Endothelial cell of umbilical vein (primary cell): ENCODE data around the gene CDK5. TPM values are rescaled to one million over a fixed set of nuclear protein-coding genes. Genes with fewer than 3 reads are reported as not detected.

Experiments
- BruUV-seq: library from RNA; stranded (reverse); fragments of 400-500 nt; replicated peaks from 2 replicates; lab custom pipeline; 2021; lab: Mats Ljungman, UMichigan
- CTCF ChIA-PET: fragments of 300-600, 350-600 bp; sonication (Branson Sonifier 250); formaldehyde crosslinking; loops from one replicate; lab custom pipeline; 2021; ENCODE audit warnings: antibody characterized with exemption, inconsistent platforms; lab: Charles Lee
- POLR2A ChIA-PET: fragments of 300-600, 350-600 bp; sonication (Branson Sonifier 250); formaldehyde crosslinking; loops from one replicate; lab custom pipeline; 2021; ENCODE audit warnings: antibody characterized with exemption, inconsistent platforms; lab: Charles Lee
- DNase-seq: peaks from one replicate; pipeline ENCODE4 v3.0.0-alpha.2; 2011; ENCODE audit warnings: low read depth, low spot score
- FAIRE-seq: peaks from 2 replicates; lab custom pipeline; 2011; peaks lifted over from hg19 to GRCh38; lab: Jason Lieb, UNC
- H2AFZ ChIP-seq: 2 replicates; pipeline ENCODE4 v1.6.0; 2012; ENCODE audit warnings: low read depth, low read length, control low read depth, inconsistent platforms
- H3K27ac ChIP-seq: 2 replicates; pipeline ENCODE4 v1.5.1; 2011; ENCODE audit warnings: low read depth, mild to moderate bottlenecking, control low read depth, low read length, moderate library complexity; ENCODE audit not compliant: insufficient read depth
- H3K27me3 ChIP-seq, 2 experiments: 2 replicates each; pipeline versions ENCODE4 v1.6.0 to v1.6.1; 2011; ENCODE audit warnings: low read length in 2 of 2, mixed read lengths in 1 of 2; ENCODE audit not compliant: control insufficient read depth in 2 of 2, insufficient read depth in 2 of 2
- H3K36me3 ChIP-seq, 2 experiments: 2 replicates in 1 of 2; 3 replicates in 1 of 2; pipeline ENCODE4 v1.5.1; 2011; ENCODE audit warnings: low read length in 2 of 2, mild to moderate bottlenecking in 1 of 2, moderate library complexity in 1 of 2; ENCODE audit not compliant: control insufficient read depth in 2 of 2, insufficient read depth in 2 of 2; ENCODE audit errors: extremely low read depth in 1 of 2
- H3K4me1 ChIP-seq: 3 replicates; pipeline ENCODE4 v1.5.1; 2011; ENCODE audit warnings: mild to moderate bottlenecking, low read length; ENCODE audit not compliant: control insufficient read depth, insufficient read depth; ENCODE audit errors: extremely low read depth
- H3K4me2 ChIP-seq: 2 replicates; pipeline ENCODE4 v1.6.1; 2011; ENCODE audit warnings: low read length, control low read depth, mixed read lengths; ENCODE audit not compliant: insufficient read depth
- H3K4me3 ChIP-seq, 3 experiments: fragments of 200-600 bp in 1 of 3; sonication (generic), shearing (Covaris generic) in 1 of 3; replicated peaks in 1 of 3; 2 replicates each; pipeline ENCODE4 v1.5.1; 2011 to 2016; ENCODE audit warnings: control low read depth in 3 of 3, low read length in 3 of 3, mild to moderate bottlenecking in 2 of 3, inconsistent platforms in 1 of 3, low read depth in 1 of 3, moderate library complexity in 1 of 3; ENCODE audit not compliant: insufficient read depth in 1 of 3
- H3K79me2 ChIP-seq: 2 replicates; pipeline ENCODE4 v1.6.0; 2012; ENCODE audit warnings: low read length, inconsistent platforms; ENCODE audit not compliant: control insufficient read depth, insufficient read depth
- H3K9ac ChIP-seq: replicated peaks from 2 replicates; pipeline ENCODE3; 2011; ENCODE audit warnings: low read length, control low read depth; ENCODE audit not compliant: insufficient read depth; ENCODE audit errors: extremely low read depth
- H3K9me1 ChIP-seq: replicated peaks from 3 replicates; pipeline ENCODE4 v1.6.0; 2011; ENCODE audit warnings: mild to moderate bottlenecking, low read length; ENCODE audit not compliant: control insufficient read depth, insufficient read depth; ENCODE audit errors: extremely low read depth
- H3K9me3 ChIP-seq: replicated peaks from 2 replicates; pipeline ENCODE4 v1.5.1; 2012; ENCODE audit warnings: low read length, inconsistent platforms; ENCODE audit not compliant: control insufficient read depth, insufficient read depth
- H4K20me1 ChIP-seq: replicated peaks from 2 replicates; pipeline ENCODE3; 2011; ENCODE audit warnings: mild to moderate bottlenecking, low read length; ENCODE audit not compliant: control insufficient read depth, insufficient read depth; ENCODE audit errors: extremely low read depth
- EZH2 ChIP-seq: IDR thresholded peaks from 2 replicates; pipeline ENCODE4 v1.6.1; 2012; ENCODE audit warnings: borderline replicate concordance, low read depth, mild to moderate bottlenecking, moderate library complexity, low read length, inconsistent platforms; ENCODE audit not compliant: severe bottlenecking
- FOS ChIP-seq: IDR thresholded peaks from 2 replicates; pipeline ENCODE4 v1.6.1; 2011; ENCODE audit warnings: mild to moderate bottlenecking, low read length, moderate library complexity, borderline replicate concordance; ENCODE audit not compliant: insufficient read depth
- POLR2A ChIP-seq: IDR thresholded peaks from 2 replicates; pipeline ENCODE4 v1.6.1; 2012; ENCODE audit warnings: low read depth, mild to moderate bottlenecking, control low read depth, low read length
- POLR2AphosphoS5 ChIP-seq: IDR thresholded peaks from 2 replicates; pipeline ENCODE4 v1.6.1; 2012; ENCODE audit warnings: low read depth, mild to moderate bottlenecking, control low read depth, low read length, moderate library complexity; ENCODE audit not compliant: insufficient read depth
- dilution Hi-C: fragments of 300-500 bp; cut with MboI; formaldehyde crosslinking; loops from one replicate; pipeline ENCODE4 v1.15.0; 2019; ENCODE audit warnings: low sequenced_read_pairs; ENCODE audit not compliant: extremely low pct_ligation_motif_present
- intact Hi-C: fragments of 100-400 bp; cut with micrococcal nuclease; formaldehyde crosslinking; loops from one replicate; pipeline ENCODE4 v1.10.0; 2022
- polyA plus RNA-seq, 4 experiments: library from polyadenylated mRNA; depleted of rRNA in 3 of 4; stranded (reverse) in 3 of 4; unstranded in 1 of 4; fragments of >200 nt; gene quantifications; 2 replicates each; pipeline versions ENCODE4 v1.2.1 to v1.2.3, GENCODE V29; 2011 to 2012; ENCODE audit warnings: missing spikeins in 1 of 4
- total RNA-seq: library from RNA; stranded (reverse); gene quantifications from 2 replicates; pipeline ENCODE4 v1.2.3, GENCODE V29; 2021
- TF ChIP-seq, protein P1 (sequence below), 2 donors: IDR thresholded peaks; 1 replicate in 1 of 2; 2 replicates in 1 of 2; pipeline ENCODE4 v1.5.1; 2011; ENCODE audit warnings: low read length in 2 of 2, mild to moderate bottlenecking in 2 of 2, moderate library complexity in 2 of 2, control low read depth in 1 of 2, inconsistent platforms in 1 of 2, low read depth in 1 of 2; ENCODE audit not compliant: insufficient read depth in 1 of 2; ENCODE audit errors: extremely low read depth in 1 of 2

Gene CDK5
- total and polyA plus RNA-seq, 2 donors (not counting 3 experiments of a cell fraction or from before 2014, with no cell fraction given): 16.5 to 38.3 TPM

DNA sequence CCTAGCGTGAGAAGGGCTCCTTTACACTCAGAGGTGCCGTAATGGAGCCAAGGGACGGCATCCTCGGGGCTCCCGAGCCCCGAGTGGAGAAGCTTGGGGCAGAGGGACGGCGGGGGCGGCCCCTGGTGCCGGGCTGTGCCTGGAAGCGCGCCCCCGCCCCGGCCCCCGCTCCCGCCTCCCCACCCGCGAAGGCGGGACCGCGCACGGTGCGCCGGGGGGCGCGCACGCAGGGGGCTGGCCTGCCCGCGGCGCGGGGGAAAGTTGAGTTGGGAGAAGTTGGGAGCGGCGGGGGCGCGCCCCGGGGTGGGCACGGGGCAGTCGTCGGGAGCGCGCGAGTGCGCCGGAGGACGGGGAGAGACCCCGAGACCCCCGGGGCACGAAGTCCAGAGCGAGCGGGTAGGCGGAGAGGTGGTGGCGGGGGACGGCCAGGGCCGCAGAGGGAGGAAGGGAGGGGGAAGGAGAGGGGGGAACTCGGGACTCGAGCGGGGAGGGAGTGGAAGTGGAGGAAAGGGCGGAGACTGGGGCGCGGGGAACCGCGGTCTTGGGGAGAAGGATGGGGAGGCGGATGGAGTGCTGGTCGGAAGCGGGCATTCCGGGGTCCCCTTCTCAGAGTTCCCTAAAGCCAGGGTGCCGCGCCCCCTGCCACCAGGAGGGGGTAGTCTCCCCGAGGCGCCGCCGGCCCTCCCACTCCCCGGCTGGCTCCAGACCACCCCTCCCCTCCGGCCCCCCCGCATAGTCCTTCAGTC is 1.8 kb upstream of the CDK5 start, which contains the start of gene SLC4A2:
SLC4A2 (plus strand) TSS at position 223 of the 746 bp plus-strand sequence. CDS start 2,399 bp downstream, outside the sequence.
- dilution Hi-C loops (no loop called here), intact Hi-C loops (loop anchor here (2.0 kb wide), 1 partner anchor 71 kb away; no protein-coding TSS in a partner anchor)
- DNase-seq (peak; percentile 67), FAIRE-seq (peak; percentile 68)
- no peaks in the 10 kb centered on the region for H3K9me1 ChIP-seq
- ChIA-PET CTCF (interaction anchor here (0.8 to 2.8 kb wide), 9 partner anchors 12 to 97 kb away, joined by 3 to 11 read pairs (median 4); partner anchors contain the start of genes ABCB8 and FASTK), POLR2A (interaction anchor here (1.5 kb wide), 1 partner anchor 20 kb away, joined by 4 read pairs; no protein-coding TSS in a partner anchor)
- peak; percentile 28 for TF ChIP-seq POLR2AphosphoS5
- TF ChIP-seq, protein P1, sequence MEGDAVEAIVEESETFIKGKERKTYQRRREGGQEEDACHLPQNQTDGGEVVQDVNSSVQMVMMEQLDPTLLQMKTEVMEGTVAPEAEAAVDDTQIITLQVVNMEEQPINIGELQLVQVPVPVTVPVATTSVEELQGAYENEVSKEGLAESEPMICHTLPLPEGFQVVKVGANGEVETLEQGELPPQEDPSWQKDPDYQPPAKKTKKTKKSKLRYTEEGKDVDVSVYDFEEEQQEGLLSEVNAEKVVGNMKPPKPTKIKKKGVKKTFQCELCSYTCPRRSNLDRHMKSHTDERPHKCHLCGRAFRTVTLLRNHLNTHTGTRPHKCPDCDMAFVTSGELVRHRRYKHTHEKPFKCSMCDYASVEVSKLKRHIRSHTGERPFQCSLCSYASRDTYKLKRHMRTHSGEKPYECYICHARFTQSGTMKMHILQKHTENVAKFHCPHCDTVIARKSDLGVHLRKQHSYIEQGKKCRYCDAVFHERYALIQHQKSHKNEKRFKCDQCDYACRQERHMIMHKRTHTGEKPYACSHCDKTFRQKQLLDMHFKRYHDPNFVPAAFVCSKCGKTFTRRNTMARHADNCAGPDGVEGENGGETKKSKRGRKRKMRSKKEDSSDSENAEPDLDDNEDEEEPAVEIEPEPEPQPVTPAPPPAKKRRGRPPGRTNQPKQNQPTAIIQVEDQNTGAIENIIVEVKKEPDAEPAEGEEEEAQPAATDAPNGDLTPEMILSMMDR (IDR thresholded peaks at IDR 0.05; ENCODE audit: extremely low read depth in 1 of 2, insufficient read depth in 1 of 2, low read depth in 1 of 2, low read length in 2 of 2): peak; percentile 27 to 74
- no peak for TF ChIP-seq FOS
- TF ChIP-seq POLR2A: peak; percentile 48
- TF ChIP-seq EZH2: no peak
- H3K4me1 ChIP-seq: peaks cover 29% of the 10 kb centered on the region
- peak within 1 kb of the TSS; percentile 80 for H3K4me2 ChIP-seq
- peak within 1 kb of the TSS; percentile 66 to 83 (median 78) for H3K4me3 ChIP-seq
- H3K27ac ChIP-seq: peak within 1 kb of the TSS; percentile 81
- peak within 1 kb of the TSS; percentile 53 for H2AFZ ChIP-seq
- H3K36me3 ChIP-seq: peaks cover 0 to 8% of the 10 kb centered on the region in 2 experiments
- BruUV-seq: no TSS peak
- no peaks in the 10 kb centered on the region for H3K9me3 ChIP-seq
- H3K79me2 ChIP-seq: peaks cover 34% of the 10 kb centered on the region
- H4K20me1 ChIP-seq: no peaks in the 10 kb centered on the region
- peak within 1 kb of the TSS; percentile 70 for H3K9ac ChIP-seq
- no peaks in the 10 kb centered on the region for H3K27me3 ChIP-seq
